ENCODE measurements around the gene PIAS4. TPM values are rescaled to one million over a fixed set of nuclear protein-coding genes. Genes with fewer than 3 reads are reported as not detected.

The PIAS4 gene
- total RNA-seq (2022) (29.3 and 35.7 TPM in 2 replicates), Bru-seq, nascent RNA (percentile 50 among the genes with signal in this experiment), BruChase-seq, experiment 1, labeled RNA remaining after a 6-hour chase (percentile 63 among the genes with signal in this experiment), BruChase-seq, experiment 2, labeled RNA remaining after a 2-hour chase (percentile 66 among the genes with signal in this experiment)
- long read RNA-seq, transcript PIAS4-201 (11 exons, 3,159 nt): major isoform, 14 of 29 reads
- long read RNA-seq, partial matches to known transcripts: 8 of 29 reads
- long read RNA-seq, other reads (novel, unspliced or antisense): 7 of 29 reads

- H3K4me1 Mint-ChIP-seq (ENCODE audit: low read depth, unreplicated experiment): no peaks in the 10 kb centered on the region
- no peaks in the 10 kb centered on the region for H3K9me3 Mint-ChIP-seq (ENCODE audit: low read depth, unreplicated experiment)
- DNase-seq: peak; percentile 91
- H3K36me3 Mint-ChIP-seq (ENCODE audit: insufficient read depth, unreplicated experiment): peaks cover 37% of the 10 kb centered on the region
- no peaks in the 10 kb centered on the region for H3K27me3 Mint-ChIP-seq (ENCODE audit: unreplicated experiment)
- BruUV-seq (replicated peaks): no TSS peak
- no peak for TF ChIP-seq CTCF (IDR thresholded peaks at IDR 0.05; ENCODE audit: unreplicated experiment)
- peak within 1 kb of the TSS; percentile 66 for H3K27ac Mint-ChIP-seq (ENCODE audit: unreplicated experiment)
- intact Hi-C loops (cut with micrococcal nuclease; ENCODE audit: unreplicated experiment): no loop called here
- H3K4me3 Mint-ChIP-seq (ENCODE audit: low read depth, unreplicated experiment): peak within 1 kb of the TSS; percentile 69
- CTCF ChIA-PET: interaction anchor here (0.9 kb wide), 2 partner anchors 20 to 205 kb away, joined by 3 to 4 read pairs; no protein-coding TSS in a partner anchor
These were observed at the start of gene PIAS4 for GRCh38 chr19:4007021-4007835. TSS of gene PIAS4 (plus strand) at chr19:4007736. CDS start at chr19:4007761, 25 bp downstream.

GRCh38 chr19:3958836-3959765, 48.4 kb upstream of the PIAS4 start:
- Mint-ChIP-seq H3K4me3 (ENCODE audit: low read depth, unreplicated experiment) (no peak overlapping the region), H3K36me3 (ENCODE audit: insufficient read depth, unreplicated experiment) (peaks cover 62% of the 10 kb centered on the region), H3K9me3 (ENCODE audit: low read depth, unreplicated experiment) (no peaks in the 10 kb centered on the region), H3K4me1 (ENCODE audit: low read depth, unreplicated experiment) (no peaks in the 10 kb centered on the region), H3K27ac (ENCODE audit: unreplicated experiment) (no peak overlapping the region), H3K27me3 (ENCODE audit: unreplicated experiment) (no peaks in the 10 kb centered on the region)
- no peak for DNase-seq
- CTCF ChIA-PET: no interaction called here
- intact Hi-C loops (cut with micrococcal nuclease; ENCODE audit: unreplicated experiment): no loop called here
- no TSS peak for BruUV-seq (replicated peaks)
- no peak for TF ChIP-seq CTCF (IDR thresholded peaks at IDR 0.05; ENCODE audit: unreplicated experiment)

- no peaks in the 10 kb centered on the region for H3K27me3 Mint-ChIP-seq (ENCODE audit: unreplicated experiment)
- no TSS peak for BruUV-seq (replicated peaks)
- CTCF ChIA-PET: no interaction called here
- no peak for TF ChIP-seq CTCF (IDR thresholded peaks at IDR 0.05; ENCODE audit: unreplicated experiment)
- intact Hi-C loops (cut with micrococcal nuclease; ENCODE audit: unreplicated experiment): no loop called here
- H3K4me3 Mint-ChIP-seq (ENCODE audit: low read depth, unreplicated experiment): no peak overlapping the region
- no peaks in the 10 kb centered on the region for H3K9me3 Mint-ChIP-seq (ENCODE audit: low read depth, unreplicated experiment)
- peaks cover 60% of the 10 kb centered on the region for H3K36me3 Mint-ChIP-seq (ENCODE audit: insufficient read depth, unreplicated experiment)
- DNase-seq: no peak
- no peaks in the 10 kb centered on the region for H3K4me1 Mint-ChIP-seq (ENCODE audit: low read depth, unreplicated experiment)
- H3K27ac Mint-ChIP-seq (ENCODE audit: unreplicated experiment): no peak overlapping the region
These were observed 47.8 kb upstream of the PIAS4 start for GRCh38 chr19:3959766-3960131.

- intact Hi-C loops (cut with micrococcal nuclease; ENCODE audit: unreplicated experiment): no loop called here
- H3K27me3 Mint-ChIP-seq (ENCODE audit: unreplicated experiment): no peaks in the 10 kb centered on the region
- no TSS peak for BruUV-seq (replicated peaks)
- TF ChIP-seq CTCF (IDR thresholded peaks at IDR 0.05; ENCODE audit: unreplicated experiment): no peak
- H3K4me1 Mint-ChIP-seq (ENCODE audit: low read depth, unreplicated experiment): no peaks in the 10 kb centered on the region
- H3K36me3 Mint-ChIP-seq (ENCODE audit: insufficient read depth, unreplicated experiment): peaks cover 53% of the 10 kb centered on the region
- H3K9me3 Mint-ChIP-seq (ENCODE audit: low read depth, unreplicated experiment): no peaks in the 10 kb centered on the region
- no peak overlapping the region for H3K27ac Mint-ChIP-seq (ENCODE audit: unreplicated experiment)
- CTCF ChIA-PET: no interaction called here
- no peak overlapping the region for H3K4me3 Mint-ChIP-seq (ENCODE audit: low read depth, unreplicated experiment)
- no peak for DNase-seq
These were observed 46.5 kb upstream of the PIAS4 start for GRCh38 chr19:3961007-3961406.

Data from Calu3 (cell line).